CD4-positive, alpha-beta T cell treated with Interleukin-12 subunit alpha and Interleukin-12 subunit beta, for 1 hour (primary cell): Measurements from ENCODE around the gene BLTP3A.

ENCODE experiments used
- DNase-seq: peaks from one replicate; pipeline ENCODE4 v3.0.0-alpha.2; 2020

BLTP3A gene

DNA sequence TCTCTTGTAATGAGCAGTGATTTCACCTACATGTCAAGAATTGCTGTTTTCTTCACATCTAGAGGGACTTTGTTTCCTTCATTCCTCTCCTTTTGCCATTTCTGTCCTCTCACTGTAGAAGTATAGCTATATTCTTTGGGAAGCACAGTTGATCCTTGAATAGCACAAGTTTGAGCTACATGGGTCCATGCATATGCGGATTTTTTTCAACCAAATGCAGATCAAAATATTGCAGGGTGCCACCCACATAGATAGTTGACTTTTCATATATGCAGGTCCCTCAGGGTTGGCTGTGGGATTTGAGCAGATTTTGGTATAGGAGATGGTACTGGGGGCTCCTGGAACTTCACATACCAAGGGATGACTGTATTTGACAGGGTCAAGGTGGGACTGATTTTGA is 41.1 kb downstream of the BLTP3A start:
- DNase-seq: no peak

DNA sequence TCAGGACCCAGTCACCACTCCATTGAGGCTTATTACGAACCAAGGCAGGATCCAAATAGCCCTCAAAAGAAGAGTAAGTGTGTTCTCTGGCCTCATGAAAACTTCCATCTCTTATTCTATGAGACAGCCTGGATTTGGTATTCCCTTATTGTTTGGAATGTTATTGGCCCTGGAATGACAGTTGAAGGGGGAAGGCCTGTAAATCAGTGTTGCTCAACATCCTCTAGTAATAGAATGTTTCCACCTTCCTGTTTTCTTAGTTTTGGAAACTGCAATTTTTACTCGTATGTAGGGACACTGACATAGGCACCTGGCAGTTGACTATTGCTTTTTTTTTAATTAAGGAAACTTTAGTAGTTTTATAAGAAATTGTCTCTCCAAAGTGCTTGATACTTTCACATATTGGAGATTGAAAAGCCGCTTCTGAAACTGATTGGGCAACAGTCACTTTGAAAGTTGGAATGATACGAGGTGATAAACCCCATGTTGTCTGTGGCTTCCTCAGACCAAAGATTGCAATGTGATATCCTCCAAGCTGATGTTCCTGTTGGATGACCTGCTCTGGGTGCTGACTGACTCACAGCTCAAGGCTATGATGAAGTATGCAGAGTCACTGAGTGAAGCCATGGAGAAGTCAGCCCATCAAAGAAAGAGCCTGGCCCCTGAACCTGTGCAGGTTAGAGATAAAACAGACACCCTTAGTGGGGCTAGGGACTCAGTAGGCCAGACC is 43.1 kb downstream of the BLTP3A start:
- DNase-seq: no peak

GRCh38 chr6:34836008-34836407 is 44.1 kb downstream of the BLTP3A start:
- DNase-seq: no peak

DNA sequence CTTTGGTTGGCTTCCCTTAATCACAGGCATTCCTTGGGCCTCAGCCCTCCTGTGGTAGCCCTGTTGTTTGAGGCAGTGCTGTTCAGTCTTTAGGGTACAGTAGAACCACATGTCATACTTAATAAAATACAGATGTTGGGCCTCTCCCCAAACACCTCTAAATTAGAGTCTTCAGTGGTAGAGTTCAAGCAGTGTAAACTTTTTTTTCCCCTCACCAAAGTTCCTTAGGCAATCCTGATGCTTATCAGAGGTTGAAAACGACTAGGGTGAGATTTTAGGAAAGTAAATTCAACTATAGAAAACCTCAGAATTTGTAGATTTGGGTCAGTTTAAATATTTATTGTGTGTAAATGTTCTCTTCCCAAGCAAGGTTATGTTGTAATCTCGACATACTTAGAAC is 44.6 kb downstream of the BLTP3A start:
- no peak for DNase-seq

- no peak for DNase-seq
Measured at GRCh38 chr6:34837528-34837927, 45.6 kb downstream of the BLTP3A start.

DNA sequence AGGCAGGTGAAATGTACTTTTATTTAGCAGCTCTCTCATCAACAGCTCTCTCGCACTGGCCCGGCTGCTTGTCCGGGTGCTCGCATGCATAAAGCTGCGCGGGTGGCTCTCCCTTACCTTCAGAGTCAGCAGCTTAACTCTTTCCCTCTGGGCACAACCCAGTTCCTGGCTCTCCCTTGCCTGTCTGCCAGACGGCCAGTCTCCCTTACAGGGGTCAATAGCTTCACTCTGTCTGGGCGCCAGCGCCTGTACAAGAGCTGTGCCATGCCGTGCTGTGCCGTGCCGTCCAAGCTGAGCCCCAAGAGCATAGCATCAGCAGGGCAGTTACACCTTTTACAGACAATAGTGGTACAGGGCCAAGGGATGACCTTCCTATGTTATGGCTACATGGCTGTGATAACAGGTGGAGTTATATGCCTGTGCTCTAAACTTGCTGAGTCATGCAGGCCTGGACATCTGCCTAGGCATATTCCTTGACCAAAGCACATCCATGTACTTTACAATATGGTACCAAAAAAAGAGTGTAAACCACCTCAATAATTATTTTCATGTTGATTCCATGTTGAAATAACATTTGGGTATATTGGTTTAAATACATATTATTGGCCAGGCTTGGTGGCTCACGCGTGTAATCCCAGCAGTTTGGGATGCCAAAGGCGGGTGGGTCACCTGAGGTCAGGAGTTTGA is 47.9 kb downstream of the BLTP3A start:
- DNase-seq: no peak
